SK-N-MC (cell line): ENCODE measurements around the gene FKTN.

Source experiments
- EZH2 ChIP-seq: fragments of 200-600 bp; sonication (generic); IDR thresholded peaks from one replicate; pipeline ENCODE4 v1.6.1; 2017; ENCODE audit warnings: antibody characterized with exemption
- FOXP2 ChIP-seq: optimal IDR thresholded peaks from 2 replicates; pipeline ENCODE3; 2011; ENCODE audit warnings: mild to moderate bottlenecking, moderate library complexity; ENCODE audit not compliant: insufficient read depth; ENCODE audit errors: extremely low read length, control extremely low read depth
- POLR2AphosphoS5 ChIP-seq: IDR thresholded peaks from 2 replicates; pipeline ENCODE4 v1.6.1; 2012; ENCODE audit warnings: mild to moderate bottlenecking, low read depth, low read length, borderline replicate concordance

DNA sequence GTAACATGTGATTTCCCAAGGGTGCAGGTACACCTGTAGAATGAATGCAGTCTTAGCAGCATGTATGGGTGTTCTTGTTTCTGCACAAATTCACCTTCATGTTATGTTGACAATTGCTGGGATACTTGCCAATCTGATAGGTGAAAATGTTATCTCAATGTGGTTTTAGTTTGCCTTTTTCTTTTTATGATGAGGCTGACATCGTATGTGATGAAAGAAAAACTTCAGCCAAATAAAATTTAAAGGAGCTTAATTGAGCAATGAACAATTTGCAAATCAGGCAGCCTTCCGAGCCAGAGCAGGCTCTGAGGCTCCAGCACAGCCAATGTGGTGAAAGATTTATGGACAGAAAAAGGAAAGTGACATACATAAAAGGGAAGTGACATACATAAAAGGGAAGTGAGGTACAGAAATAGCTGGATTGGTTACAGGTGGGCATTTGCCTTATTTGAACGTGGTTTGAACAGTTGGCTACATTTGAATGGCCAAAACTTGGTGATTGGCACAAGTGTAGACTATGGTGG, 114.8 kb downstream of the FKTN start:
- TF ChIP-seq EZH2 = no peak
- TF ChIP-seq FOXP2 = no peak
- TF ChIP-seq POLR2AphosphoS5 = no peak
